Breast epithelium (tissue), 4 donors: Measurements from ENCODE around the gene C11orf68. TPM values are rescaled to one million over a fixed set of nuclear protein-coding genes. Genes with fewer than 3 reads are reported as not detected.

Source experiments
- DNase-seq, 2 donors: peaks; one replicate each; pipeline ENCODE4 v3.0.0-alpha.2; 2019; ENCODE audit warnings: low spot score in 2 of 2
- H3K27ac ChIP-seq, 2 donors: fragments of 200-600 bp; sonication (generic) in 1 of 2; one replicate each; pipeline ENCODE4 v1.5.1; 2016 to 2019; ENCODE audit warnings: mild to moderate bottlenecking in 1 of 2
- H3K27me3 ChIP-seq, 2 donors: fragments of 200-600 bp; sonication (generic) in 1 of 2; one replicate each; pipeline versions ENCODE4 v1.5.1 to v1.6.0; 2017 to 2019; ENCODE audit warnings: control low read depth in 1 of 2, mild to moderate bottlenecking in 1 of 2
- H3K36me3 ChIP-seq: fragments of 200-600 bp; one replicate; pipeline ENCODE4 v1.5.1; 2019
- H3K4me1 ChIP-seq, 2 donors: fragments of 200-600 bp; sonication (generic); one replicate each; pipeline ENCODE4 v1.5.1; 2016 to 2019; ENCODE audit warnings: control low read depth in 1 of 2
- H3K4me3 ChIP-seq, 3 donors: fragments of 200-600 bp; sonication (generic); 1 replicate in 2 of 3; 2 replicates in 1 of 3; pipeline ENCODE4 v1.5.1; 2016 to 2019; ENCODE audit warnings: mild to moderate bottlenecking in 3 of 3, moderate library complexity in 2 of 3
- H3K9me3 ChIP-seq, 2 donors: fragments of 200-600 bp; sonication (generic) in 1 of 2; one replicate each; pipeline ENCODE4 v1.5.1; 2016 to 2019; ENCODE audit warnings: control low read depth in 1 of 2
- CTCF ChIP-seq, 3 donors: fragments of 450-650 bp; IDR thresholded peaks; one replicate each; pipeline ENCODE4 v1.5.1; 2016 to 2017; ENCODE audit warnings: antibody characterized with exemption in 3 of 3, mild to moderate bottlenecking in 3 of 3, moderate library complexity in 3 of 3
- POLR2A ChIP-seq: fragments of 450-650 bp; IDR thresholded peaks from one replicate; pipeline ENCODE4 v1.6.1; 2016; ENCODE audit warnings: antibody characterized with exemption, mild to moderate bottlenecking, moderate library complexity
- POLR2AphosphoS5 ChIP-seq, 3 donors: sonication (generic); formaldehyde crosslinking; IDR thresholded peaks; one replicate each; pipeline ENCODE4 v1.6.1; 2017; ENCODE audit warnings: antibody characterized with exemption in 3 of 3
- intact Hi-C: fragments of 100-400 bp; cut with DNase I; formaldehyde crosslinking; loops from one replicate; pipeline ENCODE4 v1.15.1; 2023; ENCODE audit warnings: low total_unique reads
- total RNA-seq, 3 donors: library from RNA; depleted of rRNA; stranded (reverse); fragments of >200 nt; gene quantifications; one replicate each; pipeline ENCODE4 v1.1.0, GENCODE V29; 2016

Gene C11orf68
- total RNA-seq, 3 donors from 2014 or later = 16.7 to 20.3 (median 19.7) TPM

GRCh38 chr11:65879617-65880016 lies 39.2 kb downstream of the C11orf68 start, which contains the start of gene CTSW:
TSS of gene CTSW (plus strand) at chr11:65879837. CDS start at chr11:65879855, 18 bp downstream.
- Histone ChIP-seq H3K4me1 (no peaks in the 10 kb centered on the region), H3K36me3 (no peaks in the 10 kb centered on the region), H3K27me3 (no peaks in the 10 kb centered on the region), H3K9me3 (no peaks in the 10 kb centered on the region), H3K4me3 (no peak within 1 kb of the TSS), H3K27ac (no peak within 1 kb of the TSS)
- no peak for DNase-seq
- intact Hi-C loops = loop anchor here (10.0 kb wide), 1 partner anchor 85 kb away; the partner anchor contains the start of gene SART1
- TF ChIP-seq CTCF (IDR thresholded peaks at IDR 0.05) = no peak
- no peak for TF ChIP-seq POLR2A
- TF ChIP-seq POLR2AphosphoS5 (IDR thresholded peaks at IDR 0.05) = no peak

- H3K27me3 ChIP-seq = no peaks in the 10 kb centered on the region
- DNase-seq = peak; percentile 92 to 95
- peak; percentile 61 for TF ChIP-seq POLR2A
- peak in 2 of 3 donors; percentile 9 to 13 for TF ChIP-seq CTCF (IDR thresholded peaks at IDR 0.05)
- TF ChIP-seq POLR2AphosphoS5 (IDR thresholded peaks at IDR 0.05) = peak; percentile 29 to 83 (median 80)
- H3K9me3 ChIP-seq = no peaks in the 10 kb centered on the region
- H3K4me3 ChIP-seq = peak overlapping the region; percentile 53 to 88 (median 65)
- intact Hi-C loops = no loop called here
- H3K36me3 ChIP-seq = no peaks in the 10 kb centered on the region
- peaks cover 0 to 10% of the 10 kb centered on the region in 2 donors for H3K4me1 ChIP-seq
- H3K27ac ChIP-seq = peak overlapping the region; percentile 88 to 97
Measured at GRCh38 chr11:65873318-65874156, 45.3 kb downstream of the C11orf68 start.

GRCh38 chr11:65872586-65873317 lies 46.1 kb downstream of the C11orf68 start, which contains the start of gene EFEMP2:
TSS of gene EFEMP2 (minus strand) at chr11:65872800. CDS start at chr11:65872354, 446 bp downstream.
- TF ChIP-seq CTCF (IDR thresholded peaks at IDR 0.05) (no peak), POLR2AphosphoS5 (IDR thresholded peaks at IDR 0.05) (no peak), POLR2A (no peak)
- no peak for DNase-seq
- no peaks in the 10 kb centered on the region for H3K27me3 ChIP-seq
- no peaks in the 10 kb centered on the region for H3K9me3 ChIP-seq
- H3K4me3 ChIP-seq = peak within 1 kb of the TSS; percentile 53 to 88 (median 65)
- H3K27ac ChIP-seq = peak within 1 kb of the TSS; percentile 88 to 97
- peaks cover 0 to 10% of the 10 kb centered on the region in 2 donors for H3K4me1 ChIP-seq
- intact Hi-C loops = no loop called here
- H3K36me3 ChIP-seq = no peaks in the 10 kb centered on the region

GRCh38 chr11:65871811-65872548 lies 46.9 kb downstream of the C11orf68 start:
- peak overlapping the region; percentile 88 to 97 for H3K27ac ChIP-seq
- H3K4me1 ChIP-seq = peaks cover 0 to 10% of the 10 kb centered on the region in 2 donors
- intact Hi-C loops = no loop called here
- H3K4me3 ChIP-seq = peak overlapping the region; percentile 53 to 88 (median 65)
- no peaks in the 10 kb centered on the region for H3K36me3 ChIP-seq
- no peaks in the 10 kb centered on the region for H3K27me3 ChIP-seq
- DNase-seq = no peak
- no peaks in the 10 kb centered on the region for H3K9me3 ChIP-seq
- TF ChIP-seq CTCF (IDR thresholded peaks at IDR 0.05) (no peak), POLR2AphosphoS5 (IDR thresholded peaks at IDR 0.05) (no peak), POLR2A (no peak)
